Keratinocyte (primary cell): ENCODE measurements around the gene HBG2. TPM values are rescaled to one million over a fixed set of nuclear protein-coding genes. Genes with fewer than 3 reads are reported as not detected.

Experiments used
- DNase-seq: peaks from one replicate; pipeline ENCODE4 v3.0.0-alpha.2; 2011; ENCODE audit warnings: low read depth, missing footprints, low spot score
- FAIRE-seq: peaks from 2 replicates; lab custom pipeline; 2011; peaks lifted over from hg19 to GRCh38; lab: Jason Lieb, UNC
- H2AFZ ChIP-seq: 2 replicates; pipeline ENCODE4 v1.6.0; 2012; ENCODE audit warnings: low read length, control low read depth, inconsistent platforms; ENCODE audit not compliant: control insufficient read depth
- H3K27ac ChIP-seq: 2 replicates; pipeline ENCODE4 v1.5.1; 2011; ENCODE audit warnings: low read length; ENCODE audit not compliant: control insufficient read depth, insufficient read depth
- H3K27me3 ChIP-seq: 3 replicates; pipeline ENCODE4 v1.6.0; 2011; ENCODE audit warnings: low read length; ENCODE audit not compliant: control insufficient read depth, insufficient read depth; ENCODE audit errors: extremely low read depth
- H3K36me3 ChIP-seq, 2 experiments: 2 replicates in 1 of 2; 3 replicates in 1 of 2; pipeline ENCODE4 v1.5.1; 2011; ENCODE audit warnings: low read length in 2 of 2, mild to moderate bottlenecking in 1 of 2; ENCODE audit not compliant: control insufficient read depth in 2 of 2, insufficient read depth in 2 of 2; ENCODE audit errors: extremely low read depth in 1 of 2
- H3K4me1 ChIP-seq: 3 replicates; pipeline ENCODE4 v1.5.1; 2011; ENCODE audit warnings: low read length; ENCODE audit not compliant: control insufficient read depth, insufficient read depth; ENCODE audit errors: extremely low read depth
- H3K4me2 ChIP-seq: 3 replicates; pipeline ENCODE4 v1.6.0; 2011; ENCODE audit warnings: low read depth, low read length; ENCODE audit not compliant: control insufficient read depth, insufficient read depth; ENCODE audit errors: extremely low read depth
- H3K4me3 ChIP-seq, 3 experiments: fragments of 200-600 bp in 1 of 3; sonication (generic) in 1 of 3; 2 replicates in 2 of 3; 3 replicates in 1 of 3; pipeline ENCODE4 v1.5.1; 2011 to 2016; ENCODE audit warnings: low read length in 3 of 3, mild to moderate bottlenecking in 3 of 3, control low read depth in 2 of 3, inconsistent platforms in 1 of 3, low read depth in 1 of 3, mixed read lengths in 1 of 3, mixed run types in 1 of 3, moderate library complexity in 1 of 3; ENCODE audit not compliant: control insufficient read depth in 2 of 3, insufficient read depth in 2 of 3; ENCODE audit errors: extremely low read depth in 1 of 3
- H3K79me2 ChIP-seq: 2 replicates; pipeline ENCODE4 v1.6.0; 2012; ENCODE audit warnings: low read length; ENCODE audit not compliant: control insufficient read depth, insufficient read depth
- H3K9ac ChIP-seq: 3 replicates; pipeline ENCODE4 v1.6.0; 2011; ENCODE audit warnings: low read length; ENCODE audit not compliant: control insufficient read depth, insufficient read depth; ENCODE audit errors: extremely low read depth
- H3K9me1 ChIP-seq: 3 replicates; pipeline ENCODE4 v1.6.0; 2011; ENCODE audit warnings: low read length; ENCODE audit not compliant: control insufficient read depth, insufficient read depth; ENCODE audit errors: extremely low read depth
- H3K9me3 ChIP-seq: 2 replicates; pipeline ENCODE4 v1.5.1; 2012; ENCODE audit warnings: low read depth, low read length; ENCODE audit not compliant: control insufficient read depth
- H4K20me1 ChIP-seq: 3 replicates; pipeline ENCODE4 v1.6.0; 2011; ENCODE audit warnings: low read length; ENCODE audit not compliant: control insufficient read depth, insufficient read depth; ENCODE audit errors: extremely low read depth
- EZH2 ChIP-seq: IDR thresholded peaks from one replicate; pipeline ENCODE4 v1.6.1; 2012; ENCODE audit warnings: inconsistent platforms, mild to moderate bottlenecking, low read length, moderate library complexity
- dilution Hi-C: fragments of 300-500 bp; cut with MboI; formaldehyde crosslinking; loops from one replicate; pipeline ENCODE4 v1.7.0; 2020; ENCODE audit warnings: low sequenced_read_pairs; ENCODE audit not compliant: extremely low pct_ligation_motif_present
- polyA plus RNA-seq, 5 experiments: library from polyadenylated mRNA; depleted of rRNA in 3 of 5; stranded (reverse) in 3 of 5; stranded (forward) in 1 of 5; unstranded in 1 of 5; fragments of >200 nt; gene quantifications; 1 replicate in 1 of 5; 2 replicates in 3 of 5; 3 replicates in 1 of 5; pipeline versions ENCODE4 v1.2.1 to v1.2.3, GENCODE V29; 2011 to 2012; ENCODE audit warnings: missing spikeins in 2 of 5, low read depth in 1 of 5, low replicate concordance in 1 of 5
- TF ChIP-seq, protein P1 (sequence below), 3 experiments: IDR thresholded peaks in 1 of 3; conservative IDR thresholded peaks in 1 of 3; optimal IDR thresholded peaks in 1 of 3; 2 replicates in 2 of 3; 3 replicates in 1 of 3; pipeline versions ENCODE3 to v1.5.1; 2011; ENCODE audit warnings: low read length in 3 of 3, mild to moderate bottlenecking in 3 of 3, moderate library complexity in 2 of 3, control low read depth in 1 of 3, inconsistent platforms in 1 of 3; ENCODE audit not compliant: insufficient read depth in 2 of 3; ENCODE audit errors: extremely low read depth in 1 of 3

The HBG2 gene
- polyA plus RNA-seq, 1 donor (not counting 4 experiments of a cell fraction or from before 2014, with no cell fraction given): 0.73 TPM

DNA sequence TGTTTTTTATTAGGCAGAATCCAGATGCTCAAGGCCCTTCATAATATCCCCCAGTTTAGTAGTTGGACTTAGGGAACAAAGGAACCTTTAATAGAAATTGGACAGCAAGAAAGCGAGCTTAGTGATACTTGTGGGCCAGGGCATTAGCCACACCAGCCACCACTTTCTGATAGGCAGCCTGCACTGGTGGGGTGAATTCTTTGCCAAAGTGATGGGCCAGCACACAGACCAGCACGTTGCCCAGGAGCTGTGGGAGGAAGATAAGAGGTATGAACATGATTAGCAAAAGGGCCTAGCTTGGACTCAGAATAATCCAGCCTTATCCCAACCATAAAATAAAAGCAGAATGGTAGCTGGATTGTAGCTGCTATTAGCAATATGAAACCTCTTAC lies 29.1 kb downstream of the HBG2 start:
- dilution Hi-C loops: no loop called here
- Histone ChIP-seq H3K9me1 (no peaks in the 10 kb centered on the region), H3K27me3 (no peaks in the 10 kb centered on the region), H3K79me2 (no peaks in the 10 kb centered on the region), H3K9ac (no peak overlapping the region), H3K27ac (no peak overlapping the region), H3K4me3 (no peak overlapping the region), H3K4me1 (no peaks in the 10 kb centered on the region), H3K4me2 (no peak overlapping the region), H3K36me3 (no peaks in the 10 kb centered on the region), H2AFZ (no peak overlapping the region), H3K9me3 (no peaks in the 10 kb centered on the region), H4K20me1 (no peaks in the 10 kb centered on the region)
- TF ChIP-seq EZH2: no peak
- TF ChIP-seq, protein P1, sequence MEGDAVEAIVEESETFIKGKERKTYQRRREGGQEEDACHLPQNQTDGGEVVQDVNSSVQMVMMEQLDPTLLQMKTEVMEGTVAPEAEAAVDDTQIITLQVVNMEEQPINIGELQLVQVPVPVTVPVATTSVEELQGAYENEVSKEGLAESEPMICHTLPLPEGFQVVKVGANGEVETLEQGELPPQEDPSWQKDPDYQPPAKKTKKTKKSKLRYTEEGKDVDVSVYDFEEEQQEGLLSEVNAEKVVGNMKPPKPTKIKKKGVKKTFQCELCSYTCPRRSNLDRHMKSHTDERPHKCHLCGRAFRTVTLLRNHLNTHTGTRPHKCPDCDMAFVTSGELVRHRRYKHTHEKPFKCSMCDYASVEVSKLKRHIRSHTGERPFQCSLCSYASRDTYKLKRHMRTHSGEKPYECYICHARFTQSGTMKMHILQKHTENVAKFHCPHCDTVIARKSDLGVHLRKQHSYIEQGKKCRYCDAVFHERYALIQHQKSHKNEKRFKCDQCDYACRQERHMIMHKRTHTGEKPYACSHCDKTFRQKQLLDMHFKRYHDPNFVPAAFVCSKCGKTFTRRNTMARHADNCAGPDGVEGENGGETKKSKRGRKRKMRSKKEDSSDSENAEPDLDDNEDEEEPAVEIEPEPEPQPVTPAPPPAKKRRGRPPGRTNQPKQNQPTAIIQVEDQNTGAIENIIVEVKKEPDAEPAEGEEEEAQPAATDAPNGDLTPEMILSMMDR (optimal IDR thresholded peaks at IDR 0.05 in 1 of 3, IDR thresholded peaks at IDR 0.05 in 1 of 3, conservative IDR thresholded peaks at IDR 0.05 in 1 of 3; ENCODE audit: extremely low read depth in 1 of 3, insufficient read depth in 2 of 3, low read length in 3 of 3): no peak
- DNase-seq (no peak), FAIRE-seq (no peak)

DNA sequence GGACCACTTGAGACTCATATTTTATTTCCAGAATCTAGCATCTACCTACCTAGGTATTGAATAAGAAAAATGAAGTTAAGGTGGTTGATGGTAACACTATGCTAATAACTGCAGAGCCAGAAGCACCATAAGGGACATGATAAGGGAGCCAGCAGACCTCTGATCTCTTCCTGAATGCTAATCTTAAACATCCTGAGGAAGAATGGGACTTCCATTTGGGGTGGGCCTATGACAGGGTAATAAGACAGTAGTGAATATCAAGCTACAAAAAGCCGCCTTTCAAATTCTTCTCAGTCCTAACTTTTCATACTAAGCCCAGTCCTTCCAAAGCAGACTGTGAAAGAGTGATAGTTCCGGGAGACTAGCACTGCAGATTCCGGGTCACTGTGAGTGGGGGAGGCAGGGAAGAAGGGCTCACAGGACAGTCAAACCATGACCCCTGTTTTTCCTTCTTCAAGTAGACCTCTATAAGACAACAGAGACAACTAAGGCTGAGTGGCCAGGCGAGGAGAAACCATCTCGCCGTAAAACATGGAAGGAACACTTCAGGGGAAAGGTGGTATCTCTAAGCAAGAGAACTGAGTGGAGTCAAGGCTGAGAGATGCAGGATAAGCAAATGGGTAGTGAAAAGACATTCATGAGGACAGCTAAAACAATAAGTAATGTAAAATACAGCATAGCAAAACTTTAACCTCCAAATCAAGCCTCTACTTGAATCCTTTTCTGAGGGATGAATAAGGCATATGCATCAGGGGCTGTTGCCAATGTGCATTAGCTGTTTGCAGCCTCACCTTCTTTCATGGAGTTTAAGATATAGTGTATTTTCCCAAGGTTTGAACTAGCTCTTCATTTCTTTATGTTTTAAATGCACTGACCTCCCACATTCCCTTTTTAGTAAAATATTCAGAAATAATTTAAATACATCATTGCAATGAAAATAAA lies 29.8 kb downstream of the HBG2 start:
- Histone ChIP-seq H3K4me2 (no peak overlapping the region), H3K9ac (no peak overlapping the region), H3K36me3 (no peaks in the 10 kb centered on the region), H3K4me1 (no peaks in the 10 kb centered on the region), H3K9me3 (no peaks in the 10 kb centered on the region), H3K9me1 (no peaks in the 10 kb centered on the region), H3K4me3 (no peak overlapping the region), H3K79me2 (no peaks in the 10 kb centered on the region), H3K27ac (no peak overlapping the region), H3K27me3 (no peaks in the 10 kb centered on the region), H2AFZ (no peak overlapping the region), H4K20me1 (no peaks in the 10 kb centered on the region)
- no peak for DNase-seq
- dilution Hi-C loops: no loop called here
- no peak for FAIRE-seq
- TF ChIP-seq EZH2: no peak
- TF ChIP-seq, protein P1 (optimal IDR thresholded peaks at IDR 0.05 in 1 of 3, IDR thresholded peaks at IDR 0.05 in 1 of 3, conservative IDR thresholded peaks at IDR 0.05 in 1 of 3; ENCODE audit: extremely low read depth in 1 of 3, insufficient read depth in 2 of 3, low read length in 3 of 3): no peak
